AG10803 (cell line): ENCODE results near the gene LRRC9.

Experiments used
- DNase-seq: peaks from one replicate; pipeline ENCODE4 v3.0.0; 2010; ENCODE audit warnings: low read depth
- H3K4me3 ChIP-seq: 2 replicates; pipeline ENCODE4 v1.5.1; 2011; ENCODE audit warnings: mild to moderate bottlenecking, low read length, control low read depth
- CTCF ChIP-seq: conservative IDR thresholded peaks from 2 replicates; pipeline ENCODE4 v1.5.1; 2011; ENCODE audit warnings: mild to moderate bottlenecking, low read length, control low read depth, inconsistent platforms

LRRC9 gene

GRCh38 chr14:60090864-60091519, 171.0 kb downstream of the LRRC9 start:
- peak; percentile 69 for DNase-seq
- no peak for TF ChIP-seq CTCF
- H3K4me3 ChIP-seq, result peak overlapping the region; percentile 91

GRCh38 chr14:60091550-60092525, 171.9 kb downstream of the LRRC9 start, which contains the start of gene PCNX4:
Gene PCNX4, plus strand, starts transcription at chr14:60091923. Its CDS starts 15,716 bp downstream, at chr14:60107639.
- peak within 1 kb of the TSS; percentile 91 for H3K4me3 ChIP-seq
- no peak for TF ChIP-seq CTCF
- DNase-seq, result peak; percentile 99

- H3K4me3 ChIP-seq, result peak overlapping the region; percentile 91
- DNase-seq, result peak; percentile 44
- TF ChIP-seq CTCF, result no peak
Measured at GRCh38 chr14:60092526-60092920, 172.6 kb downstream of the LRRC9 start.

- DNase-seq, result peak; percentile 23
- TF ChIP-seq CTCF, result no peak
- peak overlapping the region; percentile 91 for H3K4me3 ChIP-seq
Measured at GRCh38 chr14:60093080-60093479, 173.1 kb downstream of the LRRC9 start.

GRCh38 chr14:60093606-60094005, 173.7 kb downstream of the LRRC9 start:
- TF ChIP-seq CTCF, result no peak
- no peak for DNase-seq
- peak overlapping the region; percentile 91 for H3K4me3 ChIP-seq

GRCh38 chr14:60094306-60094897, 174.5 kb downstream of the LRRC9 start:
- peak; percentile 78 for DNase-seq
- no peak for TF ChIP-seq CTCF
- H3K4me3 ChIP-seq, result peak overlapping the region; percentile 39
